Activated T-helper 17 cell treated with anti-CD3 and anti-CD28 coated beads, Interleukin-2, amount 50 U/mL, for 72 hours (primary cell): Measurements from ENCODE around the gene GRIFIN. TPM values are rescaled to one million over a fixed set of nuclear protein-coding genes. Genes with fewer than 3 reads are reported as not detected.

Experiments used
- ATAC-seq: fragments of 150-1000 bp; cut with Tn5 transposase; replicated peaks from 2 replicates; pipeline ENCODE4 v1.10.0; 2021; ENCODE audit warnings: mild to moderate bottlenecking, moderate library complexity
- H3K27ac Mint-ChIP-seq: one replicate; pipeline ENCODE4 v1.8.0; 2022; ENCODE audit warnings: mixed read lengths
- H3K27me3 Mint-ChIP-seq: one replicate; pipeline ENCODE4 v1.8.0; 2022; ENCODE audit warnings: mixed read lengths
- H3K36me3 Mint-ChIP-seq: one replicate; pipeline ENCODE4 v1.8.0; 2022; ENCODE audit warnings: low read depth, mild to moderate bottlenecking, mixed read lengths
- H3K4me1 Mint-ChIP-seq: one replicate; pipeline ENCODE4 v1.8.0; 2022; ENCODE audit warnings: mixed read lengths
- H3K4me3 Mint-ChIP-seq: one replicate; pipeline ENCODE4 v1.8.0; 2022; ENCODE audit warnings: mild to moderate bottlenecking, mixed read lengths
- H3K9me3 Mint-ChIP-seq: one replicate; pipeline ENCODE4 v1.8.0; 2022; ENCODE audit warnings: mixed read lengths
- total RNA-seq, 2 donors: library from RNA; stranded (reverse); gene quantifications; one replicate each; pipeline ENCODE4 v1.2.3, GENCODE V29; 2022

Gene GRIFIN
- total RNA-seq, 2 donors from 2014 or later = not detected

DNA sequence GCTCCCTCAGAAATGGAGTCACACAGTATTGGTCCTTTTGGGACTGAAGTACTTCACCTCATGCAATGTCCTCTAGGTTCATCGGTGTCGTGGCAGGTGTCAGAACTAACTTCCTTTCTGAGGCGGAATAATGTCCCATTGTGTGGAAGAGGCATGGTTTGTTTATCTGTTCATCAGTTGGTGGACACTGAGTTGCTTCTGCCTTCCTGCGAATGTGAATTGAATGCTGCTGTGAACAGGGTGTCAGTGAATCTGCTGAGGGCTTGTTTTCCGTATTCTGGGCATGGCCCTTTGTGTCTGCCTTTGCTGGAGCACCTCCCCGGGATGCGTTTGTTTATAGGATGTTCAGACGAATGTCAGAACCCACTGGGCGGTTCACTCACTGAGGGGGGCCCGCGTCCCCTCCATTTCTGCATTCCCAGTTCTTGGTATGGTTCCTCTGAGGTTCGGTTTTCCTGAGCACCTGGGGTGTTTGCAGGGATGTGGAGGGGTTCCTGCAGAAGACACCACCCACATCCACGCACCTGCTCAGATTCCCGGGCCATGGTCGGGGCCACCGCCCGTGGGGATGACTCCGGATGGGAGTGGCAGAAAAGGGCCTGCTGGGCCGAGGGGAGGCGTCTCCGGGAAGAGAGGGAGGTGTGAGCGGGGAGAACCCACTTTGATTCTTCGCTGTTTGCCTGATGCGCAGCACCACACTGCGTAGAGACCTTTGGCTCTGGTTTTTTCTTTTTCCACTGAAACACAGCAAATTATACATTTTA, 39.7 kb downstream of the GRIFIN start:
- ATAC-seq = no peak
- Mint-ChIP-seq H3K27me3 (no peaks in the 10 kb centered on the region), H3K27ac (peak overlapping the region; percentile 46), H3K4me1 (no peaks in the 10 kb centered on the region), H3K36me3 (peaks cover 5% of the 10 kb centered on the region), H3K9me3 (no peaks in the 10 kb centered on the region), H3K4me3 (no peak overlapping the region)

DNA sequence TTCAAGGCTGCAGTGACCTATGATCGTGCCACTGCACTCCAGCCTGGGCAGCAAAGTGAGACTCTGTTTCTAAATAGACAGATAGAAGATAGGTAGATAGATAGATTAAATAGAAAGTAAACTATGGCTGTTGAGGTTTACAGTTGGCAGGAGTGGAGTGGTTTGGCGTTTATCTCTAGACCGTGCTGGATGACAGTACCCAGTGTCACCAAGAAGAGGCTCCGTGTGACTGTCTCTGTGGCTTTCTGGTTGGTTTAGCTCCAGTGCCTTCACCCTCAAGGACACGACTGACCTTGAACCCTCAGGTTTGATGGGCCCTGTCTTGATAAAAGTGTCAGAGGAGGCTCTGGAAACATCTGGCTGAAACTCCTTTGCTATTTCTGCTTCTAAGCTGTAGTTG, 41.1 kb downstream of the GRIFIN start:
- no peak for ATAC-seq
- no peaks in the 10 kb centered on the region for H3K27me3 Mint-ChIP-seq

DNA sequence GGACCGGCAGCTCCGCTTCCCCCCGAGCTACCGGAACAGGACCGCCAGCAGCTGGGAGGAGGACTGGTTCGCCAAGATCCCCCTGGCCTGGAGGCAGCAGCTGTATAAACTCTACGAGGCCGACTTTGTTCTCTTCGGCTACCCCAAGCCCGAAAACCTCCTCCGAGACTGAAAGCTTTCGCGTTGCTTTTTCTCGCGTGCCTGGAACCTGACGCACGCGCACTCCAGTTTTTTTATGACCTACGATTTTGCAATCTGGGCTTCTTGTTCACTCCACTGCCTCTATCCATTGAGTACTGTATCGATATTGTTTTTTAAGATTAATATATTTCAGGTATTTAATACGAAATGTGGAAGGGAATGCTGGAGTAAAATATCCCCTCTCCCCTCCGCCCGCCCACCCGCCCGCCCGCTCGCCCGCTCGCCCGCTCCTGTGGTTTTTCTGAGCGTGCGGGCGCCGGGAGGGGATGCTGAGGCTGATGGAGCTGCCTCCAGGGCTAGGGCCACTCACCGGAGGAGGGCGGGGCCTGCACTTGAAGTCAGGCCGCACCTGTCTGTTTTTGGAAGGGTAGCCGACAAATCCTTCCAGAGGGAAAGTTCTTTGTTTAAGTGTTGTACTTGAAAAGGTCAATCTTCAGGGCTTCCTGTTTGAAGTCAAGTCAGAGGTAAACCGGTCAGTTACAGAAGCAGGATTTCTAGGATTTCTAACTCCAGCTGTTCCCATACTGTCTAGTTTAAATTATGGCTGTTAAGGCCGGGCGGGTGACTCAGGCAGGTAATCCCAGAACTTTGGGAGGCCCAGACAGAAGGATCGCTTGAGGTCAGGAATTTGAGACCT, 42.3 kb downstream of the GRIFIN start:
- Mint-ChIP-seq H3K4me3 (no peak overlapping the region), H3K4me1 (no peaks in the 10 kb centered on the region)

More for the DNA sequence above, 41.1 kb downstream of the GRIFIN start:
- H3K4me1 Mint-ChIP-seq = no peaks in the 10 kb centered on the region
- H3K36me3 Mint-ChIP-seq = peaks cover 5% of the 10 kb centered on the region
- no peaks in the 10 kb centered on the region for H3K9me3 Mint-ChIP-seq
- H3K27ac Mint-ChIP-seq = peak overlapping the region; percentile 46
- H3K4me3 Mint-ChIP-seq = no peak overlapping the region

DNA sequence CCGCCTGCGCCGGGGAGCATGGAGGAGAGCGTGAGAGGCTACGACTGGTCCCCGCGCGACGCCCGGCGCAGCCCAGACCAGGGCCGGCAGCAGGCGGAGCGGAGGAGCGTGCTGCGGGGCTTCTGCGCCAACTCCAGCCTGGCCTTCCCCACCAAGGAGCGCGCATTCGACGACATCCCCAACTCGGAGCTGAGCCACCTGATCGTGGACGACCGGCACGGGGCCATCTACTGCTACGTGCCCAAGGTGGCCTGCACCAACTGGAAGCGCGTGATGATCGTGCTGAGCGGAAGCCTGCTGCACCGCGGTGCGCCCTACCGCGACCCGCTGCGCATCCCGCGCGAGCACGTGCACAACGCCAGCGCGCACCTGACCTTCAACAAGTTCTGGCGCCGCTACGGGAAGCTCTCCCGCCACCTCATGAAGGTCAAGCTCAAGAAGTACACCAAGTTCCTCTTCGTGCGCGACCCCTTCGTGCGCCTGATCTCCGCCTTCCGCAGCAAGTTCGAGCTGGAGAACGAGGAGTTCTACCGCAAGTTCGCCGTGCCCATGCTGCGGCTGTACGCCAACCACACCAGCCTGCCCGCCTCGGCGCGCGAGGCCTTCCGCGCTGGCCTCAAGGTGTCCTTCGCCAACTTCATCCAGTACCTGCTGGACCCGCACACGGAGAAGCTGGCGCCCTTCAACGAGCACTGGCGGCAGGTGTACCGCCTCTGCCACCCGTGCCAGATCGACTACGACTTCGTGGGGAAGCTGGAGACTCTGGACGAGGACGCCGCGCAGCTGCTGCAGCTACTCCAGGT, 43.1 kb downstream of the GRIFIN start:
- H3K27me3 Mint-ChIP-seq = no peaks in the 10 kb centered on the region
- no peak overlapping the region for H3K4me3 Mint-ChIP-seq
- ATAC-seq = no peak

More for the DNA sequence above, 42.3 kb downstream of the GRIFIN start:
- Mint-ChIP-seq H3K27ac (no peak overlapping the region), H3K9me3 (no peaks in the 10 kb centered on the region), H3K36me3 (peaks cover 5% of the 10 kb centered on the region), H3K27me3 (no peaks in the 10 kb centered on the region)
- no peak for ATAC-seq

DNA sequence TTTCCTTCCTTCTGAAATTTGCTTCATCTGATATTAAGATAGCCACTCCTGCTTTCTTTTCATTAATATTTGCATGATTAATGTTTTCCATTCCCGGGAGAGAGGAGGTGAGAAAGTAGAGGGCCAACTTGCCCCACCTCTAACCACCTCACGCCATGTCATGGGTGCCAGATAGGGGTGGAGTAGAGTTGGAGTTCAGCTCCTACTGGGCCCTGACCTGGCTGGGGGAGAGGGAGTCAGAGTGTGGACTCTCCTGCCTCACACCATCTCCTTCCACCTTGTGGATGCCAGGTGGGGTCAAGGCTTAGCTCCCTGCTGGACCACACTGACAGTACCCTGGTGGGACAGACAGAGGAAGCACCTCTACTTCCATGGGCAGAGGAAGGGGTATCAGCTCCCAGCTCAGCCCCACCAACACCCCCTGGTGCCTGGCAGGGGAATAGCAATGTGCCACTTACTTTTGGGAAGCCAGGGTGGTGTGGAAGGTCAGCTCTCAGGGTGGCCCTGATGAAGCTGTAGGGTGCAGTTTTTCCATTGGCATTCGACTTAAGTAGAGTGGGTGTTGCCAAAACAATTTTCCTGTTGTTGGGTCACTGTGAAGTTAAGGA, 44.8 kb downstream of the GRIFIN start:
- Mint-ChIP-seq H3K27me3 (no peaks in the 10 kb centered on the region), H3K27ac (no peak overlapping the region), H3K4me3 (no peak overlapping the region), H3K9me3 (no peaks in the 10 kb centered on the region), H3K4me1 (no peaks in the 10 kb centered on the region), H3K36me3 (peaks cover 5% of the 10 kb centered on the region)
- ATAC-seq = peak; percentile 79

More for the DNA sequence above, 43.1 kb downstream of the GRIFIN start:
- Mint-ChIP-seq H3K36me3 (peaks cover 5% of the 10 kb centered on the region), H3K9me3 (no peaks in the 10 kb centered on the region), H3K4me1 (no peaks in the 10 kb centered on the region), H3K27ac (no peak overlapping the region)

DNA sequence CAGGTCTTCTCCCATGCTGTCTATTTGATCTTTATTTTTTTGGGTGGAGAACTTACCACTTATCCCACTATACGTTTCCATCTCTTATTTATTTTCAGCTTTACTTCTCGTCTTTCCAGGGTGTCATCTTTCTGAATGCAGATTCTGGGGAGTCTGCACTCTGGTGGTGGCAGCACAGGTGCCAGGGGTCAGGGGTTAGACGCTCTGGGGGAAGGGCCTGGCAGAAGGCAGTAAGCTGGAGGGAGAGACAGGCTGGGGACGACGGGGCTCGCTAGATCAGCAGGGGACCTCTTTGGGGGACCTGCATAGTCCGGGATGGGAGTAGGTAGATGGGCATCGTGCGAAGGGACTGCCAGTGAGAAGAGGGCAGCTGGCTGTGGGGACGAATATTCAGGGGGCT, 50.4 kb downstream of the GRIFIN start:
- H3K36me3 Mint-ChIP-seq = no peaks in the 10 kb centered on the region
- no peak overlapping the region for H3K27ac Mint-ChIP-seq
- ATAC-seq = no peak
- H3K4me1 Mint-ChIP-seq = peaks cover 5% of the 10 kb centered on the region
- no peaks in the 10 kb centered on the region for H3K27me3 Mint-ChIP-seq
- H3K9me3 Mint-ChIP-seq = no peaks in the 10 kb centered on the region
- H3K4me3 Mint-ChIP-seq = no peak overlapping the region

Other genes starting within 250 kb of the GRIFIN start
- 10 to 100 TPM; 46.7 to 66.0 TPM for gene MAD1L1, start 243.5 kb downstream of the GRIFIN start, total RNA-seq
- gene MRM2, start 234.2 kb downstream of the GRIFIN start, total RNA-seq = 10 to 100 TPM; 20.9 to 40.2 TPM
- 10 to 100 TPM; 64.5 to 71.9 TPM for gene NUDT1, start 234.2 kb downstream of the GRIFIN start, total RNA-seq
- 10 to 100 TPM; 23.7 to 31.8 TPM for gene SNX8, start 162.0 kb downstream of the GRIFIN start, total RNA-seq
- gene EIF3B, start 121.6 kb downstream of the GRIFIN start, total RNA-seq = 100 to 1,000 TPM; 145 to 283 TPM
- 1 to 10 TPM; 4.8 to 8.5 TPM for gene CHST12, start 72.8 kb downstream of the GRIFIN start, total RNA-seq
- 10 to 100 TPM; 42.6 to 48.8 TPM for gene LFNG, start 43.4 kb upstream of the GRIFIN start, total RNA-seq
- gene BRAT1, start 79.1 kb upstream of the GRIFIN start, total RNA-seq = 10 to 100 TPM; 34.0 to 42.8 TPM
- gene IQCE, start 82.6 kb upstream of the GRIFIN start, total RNA-seq = 10 to 100 TPM; 11.2 to 15.3 TPM
- 10 to 100 TPM; 14.3 to 17.9 TPM for gene TTYH3, start 155.6 kb upstream of the GRIFIN start, total RNA-seq
- under 1 TPM in 1 of 2 donors, not detected in 1; 0.69 TPM for gene AMZ1, start 211.8 kb upstream of the GRIFIN start, total RNA-seq